Measurements from ENCODE around the gene MAN1C1. TPM values are rescaled to one million over a fixed set of nuclear protein-coding genes. Genes with fewer than 3 reads are reported as not detected.
"Not testable (repeated sequence)": the region's sequence is repeated elsewhere in the genome, so short reads cannot be mapped to it uniquely, and the experiment has no call there.

The MAN1C1 gene
- total RNA-seq, 2 experiments from 2014 or later, result 4.6 to 4.8 TPM

DNA sequence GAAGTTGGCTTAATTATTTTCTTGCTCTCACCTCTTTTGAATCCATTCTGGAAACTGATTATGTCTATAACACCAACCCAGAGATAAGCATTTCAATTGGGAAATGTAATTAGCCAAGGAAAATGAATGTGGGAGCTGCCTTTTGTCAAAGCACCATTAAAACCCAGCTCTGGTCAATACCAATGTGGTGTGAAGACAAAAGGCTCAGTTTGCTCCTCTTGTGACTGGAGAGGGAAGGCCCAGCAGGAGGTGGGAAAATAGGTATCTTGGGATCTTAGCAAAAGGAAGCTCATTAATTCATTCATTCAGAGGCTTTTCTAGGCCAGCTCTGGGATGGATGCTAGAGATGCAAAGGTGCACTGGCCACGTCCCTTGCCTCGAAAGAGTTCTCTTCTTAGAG is 108.4 kb downstream of the MAN1C1 start:
- Mint-ChIP-seq H3K4me3 (no peak overlapping the region), H3K27me3 (no peaks in the 10 kb centered on the region), H3K36me3 (no peaks in the 10 kb centered on the region), H3K27ac (no peak overlapping the region), H3K4me1 (ENCODE audit: low read depth) (peaks cover 28% of the 10 kb centered on the region), H3K9me3 (no peaks in the 10 kb centered on the region)
- intact Hi-C loops (cut with micrococcal nuclease), result no loop called here
- DNase-seq, result no peak
- CTCF ChIA-PET, result interaction anchor here (1.4 kb wide), 1 partner anchor 205 kb away, joined by 5 read pairs; no protein-coding TSS in a partner anchor
- POLR2A ChIA-PET, result no interaction called here

DNA sequence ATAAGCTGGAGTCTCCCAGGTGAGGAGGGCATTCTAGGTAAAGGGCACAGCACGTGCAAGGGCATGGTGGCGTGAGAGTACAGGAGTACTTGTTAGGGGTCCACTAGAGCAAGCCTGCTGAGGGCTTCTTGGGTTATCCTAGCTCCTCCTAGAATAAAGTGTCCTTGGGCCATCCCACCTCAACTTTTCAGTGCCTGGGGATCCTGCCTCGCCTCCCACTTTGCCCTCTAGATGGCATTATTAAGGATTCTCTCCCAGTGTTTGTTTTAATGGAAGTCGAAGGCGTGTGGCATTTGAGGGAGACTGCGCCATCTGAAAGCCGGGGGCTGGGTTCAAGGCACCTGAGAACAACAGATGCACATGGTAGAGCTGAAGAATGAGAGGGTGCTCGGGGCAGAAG is 108.9 kb downstream of the MAN1C1 start:
- no peaks in the 10 kb centered on the region for H3K27me3 Mint-ChIP-seq
- no peak overlapping the region for H3K4me3 Mint-ChIP-seq
- peaks cover 33% of the 10 kb centered on the region for H3K4me1 Mint-ChIP-seq (ENCODE audit: low read depth)
- no peaks in the 10 kb centered on the region for H3K36me3 Mint-ChIP-seq
- POLR2A ChIA-PET, result no interaction called here
- intact Hi-C loops (cut with micrococcal nuclease), result no loop called here
- no peaks in the 10 kb centered on the region for H3K9me3 Mint-ChIP-seq
- no peak overlapping the region for H3K27ac Mint-ChIP-seq
- CTCF ChIA-PET, result interaction anchor here (0.7 to 1.4 kb wide), 2 partner anchors 20 to 205 kb away, joined by 3 to 5 read pairs; no protein-coding TSS in a partner anchor
- DNase-seq, result no peak

DNA sequence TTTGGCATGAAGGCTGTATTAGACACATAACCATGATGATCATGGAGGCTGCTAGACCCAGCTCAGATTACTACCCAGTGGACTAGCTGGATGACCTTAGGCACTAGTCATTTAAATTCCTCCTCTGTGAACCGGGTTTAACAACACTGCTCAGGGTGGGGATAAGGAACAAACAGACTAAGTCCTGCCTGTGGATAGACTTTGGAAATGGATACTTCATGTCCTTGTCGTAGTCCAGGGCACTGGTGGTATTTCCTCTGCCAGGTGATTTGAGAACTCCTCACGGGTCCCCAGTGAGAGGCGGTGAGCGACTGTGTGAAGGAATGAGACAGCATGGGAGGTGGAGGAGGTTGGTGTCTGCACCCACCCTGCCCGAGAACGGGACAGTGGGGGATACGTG is 110.5 kb downstream of the MAN1C1 start:
- H3K27me3 Mint-ChIP-seq, result no peaks in the 10 kb centered on the region
- H3K4me3 Mint-ChIP-seq, result no peak overlapping the region
- CTCF ChIA-PET, result no interaction called here
- H3K27ac Mint-ChIP-seq, result no peak overlapping the region
- no peaks in the 10 kb centered on the region for H3K36me3 Mint-ChIP-seq
- intact Hi-C loops (cut with micrococcal nuclease), result no loop called here
- POLR2A ChIA-PET, result no interaction called here
- DNase-seq, result no peak
- H3K4me1 Mint-ChIP-seq (ENCODE audit: low read depth), result peaks cover 44% of the 10 kb centered on the region
- no peaks in the 10 kb centered on the region for H3K9me3 Mint-ChIP-seq

GRCh38 chr1:25727635-25728286 is 111.2 kb downstream of the MAN1C1 start:
- ChIA-PET CTCF (no interaction called here), POLR2A (no interaction called here)
- no peaks in the 10 kb centered on the region for H3K27me3 Mint-ChIP-seq

GRCh38 chr1:25728301-25728935 is 111.8 kb downstream of the MAN1C1 start:
- Mint-ChIP-seq H3K4me3 (no peak overlapping the region), H3K27ac (no peak overlapping the region), H3K4me1 (ENCODE audit: low read depth) (peaks cover 37% of the 10 kb centered on the region), H3K27me3 (no peaks in the 10 kb centered on the region), H3K36me3 (no peaks in the 10 kb centered on the region), H3K9me3 (no peaks in the 10 kb centered on the region)
- intact Hi-C loops (cut with micrococcal nuclease), result no loop called here
- POLR2A ChIA-PET, result no interaction called here
- CTCF ChIA-PET, result no interaction called here
- DNase-seq, result no peak

More at GRCh38 chr1:25727635-25728286, 111.2 kb downstream of the MAN1C1 start:
- H3K4me1 Mint-ChIP-seq (ENCODE audit: low read depth), result peaks cover 38% of the 10 kb centered on the region
- H3K27ac Mint-ChIP-seq, result no peak overlapping the region
- intact Hi-C loops (cut with micrococcal nuclease), result no loop called here
- no peak for DNase-seq
- H3K9me3 Mint-ChIP-seq, result no peaks in the 10 kb centered on the region
- no peak overlapping the region for H3K4me3 Mint-ChIP-seq
- H3K36me3 Mint-ChIP-seq, result no peaks in the 10 kb centered on the region

GRCh38 chr1:25729045-25729444 is 112.5 kb downstream of the MAN1C1 start:
- POLR2A ChIA-PET, result no interaction called here
- no peaks in the 10 kb centered on the region for H3K36me3 Mint-ChIP-seq
- no peak for DNase-seq
- no peak overlapping the region for H3K4me3 Mint-ChIP-seq
- no peaks in the 10 kb centered on the region for H3K9me3 Mint-ChIP-seq
- intact Hi-C loops (cut with micrococcal nuclease), result no loop called here
- H3K27me3 Mint-ChIP-seq, result no peaks in the 10 kb centered on the region
- CTCF ChIA-PET, result interaction anchor here (0.6 kb wide), 1 partner anchor 164 kb away, joined by 3 read pairs; no protein-coding TSS in a partner anchor
- H3K4me1 Mint-ChIP-seq (ENCODE audit: low read depth), result peaks cover 35% of the 10 kb centered on the region
- H3K27ac Mint-ChIP-seq, result no peak overlapping the region

DNA sequence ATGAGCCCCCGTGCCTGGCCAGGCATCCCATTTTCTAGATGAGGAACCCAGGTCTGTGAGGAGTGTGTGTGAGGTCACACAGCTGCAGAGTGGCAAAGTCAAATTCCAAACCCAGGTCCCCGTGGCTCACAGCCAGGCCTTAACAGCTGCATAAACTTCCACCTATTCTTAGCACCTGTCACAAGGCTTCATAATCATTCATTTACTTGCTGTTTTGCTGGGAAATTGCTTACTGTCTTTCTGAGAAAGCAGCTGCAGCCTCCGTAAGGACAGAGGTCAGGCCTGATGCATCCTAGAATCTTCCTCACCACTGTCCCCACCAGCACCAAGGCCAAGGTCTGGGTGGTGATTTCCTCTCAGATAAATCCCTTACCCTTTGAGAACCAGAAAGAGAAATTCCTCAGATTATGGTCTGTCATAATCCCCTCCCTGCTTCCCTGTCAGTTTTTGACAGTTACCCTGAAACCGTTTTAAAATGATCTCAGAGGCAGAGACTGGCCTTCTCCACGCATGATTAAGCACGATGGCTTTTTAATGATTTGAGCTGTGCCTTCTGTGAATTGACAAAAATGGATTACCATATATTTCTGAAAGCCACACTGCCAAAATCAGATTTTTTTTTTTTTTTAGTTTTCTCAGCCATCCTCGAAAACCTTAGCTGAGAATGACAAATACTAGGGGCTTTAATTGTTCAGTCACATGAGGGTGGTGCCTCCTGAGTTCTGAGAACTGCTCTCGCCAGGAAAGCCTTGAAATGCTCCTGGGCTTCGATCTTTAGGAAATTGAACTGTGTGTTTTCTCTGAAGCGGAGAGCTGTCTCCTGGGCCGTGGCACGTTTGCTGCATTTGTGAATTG is 113.4 kb downstream of the MAN1C1 start:
- intact Hi-C loops (cut with micrococcal nuclease), result no loop called here
- CTCF ChIA-PET, result interaction anchor here (0.7 kb wide), 1 partner anchor 113 kb away, joined by 3 read pairs; no protein-coding TSS in a partner anchor
- Mint-ChIP-seq H3K27ac (no peak overlapping the region), H3K4me1 (ENCODE audit: low read depth) (peaks cover 31% of the 10 kb centered on the region), H3K27me3 (no peaks in the 10 kb centered on the region), H3K9me3 (no peaks in the 10 kb centered on the region), H3K36me3 (no peaks in the 10 kb centered on the region), H3K4me3 (no peak overlapping the region)
- DNase-seq, result no peak
- POLR2A ChIA-PET, result interaction anchor here (0.9 kb wide), 1 partner anchor 148 kb away, joined by 3 read pairs; no protein-coding TSS in a partner anchor

- H3K4me3 Mint-ChIP-seq, result no peak overlapping the region
- no peak overlapping the region for H3K27ac Mint-ChIP-seq
- intact Hi-C loops (cut with micrococcal nuclease), result no loop called here
- H3K36me3 Mint-ChIP-seq, result no peaks in the 10 kb centered on the region
- H3K9me3 Mint-ChIP-seq, result no peaks in the 10 kb centered on the region
- ChIA-PET POLR2A (no interaction called here), CTCF (interaction anchor here (0.6 kb wide), 1 partner anchor 111 kb away, joined by 4 read pairs; no protein-coding TSS in a partner anchor)
- peaks cover 32% of the 10 kb centered on the region for H3K4me1 Mint-ChIP-seq (ENCODE audit: low read depth)
- DNase-seq, result no peak
- H3K27me3 Mint-ChIP-seq, result no peaks in the 10 kb centered on the region
These were observed 114.6 kb downstream of the MAN1C1 start for GRCh38 chr1:25731148-25731547.

- no peaks in the 10 kb centered on the region for H3K27me3 Mint-ChIP-seq
- ChIA-PET CTCF (interaction anchor here (0.6 kb wide), 1 partner anchor 112 kb away, joined by 4 read pairs; no protein-coding TSS in a partner anchor), POLR2A (no interaction called here)
- no peak overlapping the region for H3K4me3 Mint-ChIP-seq
- no peaks in the 10 kb centered on the region for H3K9me3 Mint-ChIP-seq
- H3K4me1 Mint-ChIP-seq (ENCODE audit: low read depth), result peaks cover 32% of the 10 kb centered on the region
- no peak for DNase-seq
- intact Hi-C loops (cut with micrococcal nuclease), result no loop called here
- H3K36me3 Mint-ChIP-seq, result no peaks in the 10 kb centered on the region
- H3K27ac Mint-ChIP-seq, result no peak overlapping the region
These were observed 115.2 kb downstream of the MAN1C1 start for GRCh38 chr1:25731626-25732370.

- Mint-ChIP-seq H3K36me3 (no peaks in the 10 kb centered on the region), H3K27ac (no peak overlapping the region), H3K9me3 (no peaks in the 10 kb centered on the region), H3K27me3 (no peaks in the 10 kb centered on the region), H3K4me3 (no peak overlapping the region), H3K4me1 (ENCODE audit: low read depth) (peaks cover 28% of the 10 kb centered on the region)
- no peak for DNase-seq
- CTCF ChIA-PET, result no interaction called here
- intact Hi-C loops (cut with micrococcal nuclease), result no loop called here
- POLR2A ChIA-PET, result no interaction called here
These were observed 116.2 kb downstream of the MAN1C1 start for GRCh38 chr1:25732821-25733220.

DNA sequence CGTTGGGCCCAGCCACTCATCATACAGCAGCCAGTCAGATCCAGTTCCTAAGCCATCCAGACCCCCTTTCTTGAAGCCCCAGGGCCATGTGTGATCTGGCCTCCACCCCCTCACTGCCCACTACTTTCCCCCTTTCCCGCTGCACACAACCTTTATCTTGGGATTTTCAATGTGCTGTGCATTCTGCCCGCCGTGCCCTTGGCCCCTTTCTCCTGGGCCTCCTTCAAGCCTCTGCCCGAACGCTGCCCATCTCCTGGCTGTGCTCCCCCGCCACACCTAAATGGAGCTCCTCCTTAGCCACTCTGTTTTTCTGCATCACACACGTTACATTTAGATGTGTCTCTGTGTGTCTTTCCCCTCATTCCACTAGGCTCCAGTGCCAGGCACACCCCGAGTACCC is 116.7 kb downstream of the MAN1C1 start:
- intact Hi-C loops (cut with micrococcal nuclease), result no loop called here
- Mint-ChIP-seq H3K36me3 (no peaks in the 10 kb centered on the region), H3K9me3 (no peaks in the 10 kb centered on the region), H3K4me3 (no peak overlapping the region), H3K4me1 (ENCODE audit: low read depth) (peaks cover 26% of the 10 kb centered on the region), H3K27ac (no peak overlapping the region), H3K27me3 (no peaks in the 10 kb centered on the region)
- ChIA-PET POLR2A (no interaction called here), CTCF (no interaction called here)
- no peak for DNase-seq

- CTCF ChIA-PET; H3K27ac Mint-ChIP-seq; POLR2A ChIA-PET; H3K27me3 Mint-ChIP-seq; H3K4me3 Mint-ChIP-seq; DNase-seq; H3K36me3 Mint-ChIP-seq; intact Hi-C loops (cut with micrococcal nuclease); H3K9me3 Mint-ChIP-seq: not testable (repeated sequence)
- peaks cover 18% of the 10 kb centered on the region for H3K4me1 Mint-ChIP-seq (ENCODE audit: low read depth)
These were observed 118.4 kb downstream of the MAN1C1 start for GRCh38 chr1:25734991-25735390.

Measured in activated CD4-positive, alpha-beta memory T cell treated with anti-CD3 and anti-CD28 coated beads for 36 hours (primary cell).